ENCODE results near the gene SPACA9.

Gene SPACA9

DNA sequence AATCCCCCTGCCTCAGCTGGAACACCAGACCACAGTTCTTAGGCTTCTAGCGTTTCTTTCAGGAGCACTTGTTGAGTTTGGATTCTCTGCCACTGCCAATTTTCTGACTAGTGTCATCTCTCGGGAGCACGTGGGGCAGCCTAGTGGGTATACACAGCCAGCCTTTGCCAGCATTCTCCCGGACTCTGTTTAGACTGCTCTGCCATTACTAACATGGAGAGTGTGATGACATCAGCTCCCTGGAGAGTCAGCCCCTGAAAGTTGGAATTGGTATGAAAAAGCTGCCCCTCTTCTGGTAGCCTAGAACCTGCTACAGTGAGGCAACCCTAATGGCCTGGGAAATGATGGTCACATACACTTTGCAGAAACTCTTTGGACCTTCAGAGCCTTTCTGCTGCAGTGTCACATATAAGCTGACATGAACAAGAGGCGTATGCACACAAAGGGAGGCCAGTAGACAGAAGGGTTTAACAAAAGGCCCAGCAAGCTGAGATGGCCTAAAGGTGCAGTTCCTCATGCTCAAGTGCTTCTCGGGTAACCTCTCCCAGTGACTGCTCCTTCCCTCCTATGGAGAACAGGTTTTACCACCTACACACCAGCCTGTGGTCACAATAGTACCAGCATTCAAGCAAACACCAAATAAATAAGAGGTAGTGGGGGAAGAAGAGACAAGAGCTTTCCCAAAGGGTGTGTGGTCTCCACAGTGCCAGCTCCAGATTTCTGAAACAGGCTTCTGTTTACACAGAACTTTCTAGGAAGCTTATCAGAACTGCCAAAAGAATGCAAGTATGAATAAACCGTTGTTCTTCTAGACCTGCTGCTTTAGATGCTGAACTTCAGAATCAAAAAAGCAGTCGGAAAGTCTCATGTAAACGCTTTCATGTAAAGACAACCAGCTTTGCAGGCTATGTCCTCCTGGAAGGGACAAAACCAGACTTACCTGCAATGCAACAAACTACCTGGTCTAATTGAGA lies 16.5 kb downstream of the SPACA9 start:
- no peak for DNase-seq

DNA sequence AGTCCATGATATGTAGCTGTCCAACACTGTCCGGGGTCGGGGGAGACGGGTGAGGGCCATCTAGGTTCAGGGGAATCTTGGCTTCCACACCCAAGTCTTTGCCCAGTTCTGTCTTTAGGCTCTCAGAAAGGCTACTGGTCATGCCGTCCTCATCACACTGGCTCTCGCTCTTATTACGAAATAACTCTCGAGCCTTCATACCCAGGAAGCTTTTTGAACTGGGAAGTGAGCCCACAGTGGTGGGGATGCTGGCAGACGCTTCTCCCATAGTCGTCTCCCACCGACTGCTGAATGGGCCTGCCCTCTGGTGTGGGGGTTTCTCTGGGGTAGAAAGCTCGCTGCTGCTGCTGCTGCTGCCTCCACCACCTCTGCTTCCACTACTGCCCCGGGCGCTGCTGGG lies 17.6 kb downstream of the SPACA9 start:
- DNase-seq: no peak

DNA sequence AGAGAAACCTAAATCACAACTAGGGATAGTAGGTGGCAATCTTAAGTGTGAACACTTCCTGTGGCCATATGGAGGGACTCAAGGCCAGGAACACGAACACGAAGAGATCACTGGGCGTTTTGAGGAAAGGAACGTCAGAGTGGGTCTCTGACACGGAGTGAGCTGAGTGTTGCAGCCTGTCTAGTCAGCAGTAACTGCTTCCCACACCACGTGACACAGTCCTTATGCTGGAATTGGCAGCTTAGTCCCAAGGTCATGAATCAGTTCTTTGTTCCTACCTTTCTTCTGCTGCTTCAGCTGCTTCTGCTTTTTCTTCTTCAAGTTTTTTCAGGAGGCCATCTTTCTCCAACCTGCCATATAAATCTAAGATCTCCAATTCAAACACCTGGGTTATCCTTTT lies 18.2 kb downstream of the SPACA9 start:
- DNase-seq: no peak

DNA sequence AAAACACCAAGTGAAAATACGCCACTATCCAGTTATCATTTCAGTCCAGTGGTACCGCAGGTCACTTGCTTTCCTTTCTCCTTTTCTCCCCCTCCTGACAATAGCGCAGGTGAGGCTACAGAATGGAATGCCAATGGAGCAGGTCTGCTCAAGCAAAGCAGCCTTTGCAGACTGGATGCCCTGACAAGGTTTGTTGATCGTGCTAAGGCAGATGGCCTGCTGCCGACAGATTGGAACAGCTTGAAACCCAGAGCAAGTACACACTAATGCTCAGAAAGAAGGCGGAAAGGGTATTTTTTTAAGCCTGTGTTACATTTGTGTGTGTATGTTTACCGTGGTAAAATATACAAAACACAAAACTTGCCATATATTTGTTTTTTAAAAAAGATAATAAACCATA lies 19.4 kb downstream of the SPACA9 start:
- no peak for DNase-seq

GRCh38 chr9:132901858-132902831 lies 23.4 kb downstream of the SPACA9 start:
- peak; percentile 44 to 76 for DNase-seq

DNA sequence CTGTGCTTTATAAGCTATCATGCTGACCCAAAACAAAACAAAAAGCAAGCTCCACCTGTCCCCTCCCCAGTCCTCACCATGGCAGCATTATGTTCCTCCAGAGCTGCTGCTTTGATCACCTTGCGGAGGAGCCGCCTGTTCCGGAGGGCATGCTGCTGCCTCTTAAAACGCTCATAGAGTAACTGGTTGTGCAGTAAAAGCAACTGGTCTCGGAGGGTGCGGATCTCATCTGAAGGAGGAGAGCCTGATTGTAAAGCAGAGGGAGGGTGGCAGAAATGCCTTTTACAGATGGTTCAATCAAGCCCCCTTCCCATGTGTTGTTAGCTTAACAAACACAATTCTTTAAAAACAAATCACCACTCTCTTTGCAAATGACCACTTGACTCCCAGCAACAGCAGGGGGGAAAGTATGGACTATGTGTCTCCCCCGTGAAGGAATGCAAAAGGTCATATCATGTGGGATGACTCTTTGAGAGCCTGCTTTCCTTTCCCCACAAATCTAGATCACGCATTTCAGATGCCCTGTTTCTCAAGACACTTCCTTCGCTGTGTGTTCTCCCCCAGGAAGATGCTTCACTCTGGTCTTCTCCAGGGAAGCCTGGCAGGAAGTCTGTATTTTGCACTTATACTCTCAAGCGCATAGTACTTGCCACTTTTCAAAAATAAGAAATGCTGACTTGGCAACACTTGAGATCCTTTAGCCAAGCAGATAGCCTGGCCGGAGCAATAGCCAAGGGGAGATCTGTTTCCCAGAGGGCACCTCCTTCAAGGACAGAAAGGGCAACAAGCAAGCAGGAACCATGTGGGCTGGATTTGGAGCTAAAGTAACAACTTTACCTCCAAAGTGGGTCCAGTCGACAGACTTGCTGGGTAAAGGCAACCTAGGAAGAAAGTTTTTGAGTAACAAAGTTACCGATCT lies 25.1 kb downstream of the SPACA9 start:
- no peak for DNase-seq

GRCh38 chr9:132905726-132906125 lies 27.0 kb downstream of the SPACA9 start:
- DNase-seq: no peak

DNA sequence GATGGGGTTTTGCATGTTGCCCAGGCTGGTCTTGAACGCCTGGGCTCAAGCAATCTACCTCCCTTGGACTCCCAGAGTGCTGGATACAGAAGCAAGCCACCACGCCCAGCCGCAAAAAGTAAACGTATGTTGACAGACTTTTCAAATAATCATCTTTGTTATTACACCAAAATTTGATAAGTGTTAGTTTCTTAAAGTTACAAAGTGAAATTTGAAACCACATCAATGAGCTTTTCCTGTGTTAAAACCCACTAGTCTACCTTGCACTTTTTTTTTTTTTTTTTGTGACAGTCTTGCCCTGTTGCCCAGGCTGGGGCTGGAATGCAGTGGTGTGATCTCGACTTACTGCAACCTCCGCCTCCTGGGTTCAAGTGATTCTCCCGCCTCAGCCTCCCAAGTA lies 29.9 kb downstream of the SPACA9 start:
- DNase-seq: no peak

- no peak for DNase-seq
These were observed 30.6 kb downstream of the SPACA9 start for GRCh38 chr9:132909311-132909710.

DNA sequence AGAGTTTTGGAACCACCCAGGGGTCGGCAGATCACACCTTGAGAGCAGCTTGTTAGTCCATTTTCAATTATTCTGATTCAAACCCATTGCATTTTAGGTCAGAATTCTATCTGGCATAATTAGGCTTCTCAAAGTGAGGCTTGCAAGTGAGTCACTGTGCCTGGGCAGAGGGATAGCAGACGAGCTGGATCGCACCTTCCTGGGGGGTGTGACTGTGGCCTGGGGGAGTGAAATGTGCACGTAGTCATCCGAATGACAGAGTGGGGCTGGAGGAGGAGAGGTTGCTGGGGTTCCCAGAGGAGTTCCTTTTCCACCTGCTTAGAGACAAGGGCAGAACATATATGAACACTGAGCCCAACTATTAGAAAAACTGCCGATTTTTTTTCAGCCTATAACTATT lies 31.7 kb downstream of the SPACA9 start:
- DNase-seq: no peak

DNA sequence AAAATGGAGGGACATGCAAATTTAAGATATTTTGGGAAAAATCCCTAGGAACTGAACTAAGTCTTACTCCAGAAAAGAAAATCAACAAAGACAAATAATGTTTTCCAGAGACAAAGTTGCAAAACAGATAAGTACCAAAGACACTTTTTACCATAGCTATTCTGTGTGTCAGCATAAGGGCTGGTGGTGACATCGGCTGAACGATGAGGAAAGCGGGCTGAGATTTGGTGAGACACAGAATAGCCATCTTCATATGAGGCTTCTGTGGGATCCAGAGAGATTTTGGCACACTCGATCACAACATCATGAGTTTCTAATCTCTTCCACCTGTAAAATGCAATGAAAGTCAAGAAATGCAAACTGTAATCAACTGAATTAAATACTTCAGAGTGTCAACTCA lies 33.4 kb downstream of the SPACA9 start:
- no peak for DNase-seq

DNA sequence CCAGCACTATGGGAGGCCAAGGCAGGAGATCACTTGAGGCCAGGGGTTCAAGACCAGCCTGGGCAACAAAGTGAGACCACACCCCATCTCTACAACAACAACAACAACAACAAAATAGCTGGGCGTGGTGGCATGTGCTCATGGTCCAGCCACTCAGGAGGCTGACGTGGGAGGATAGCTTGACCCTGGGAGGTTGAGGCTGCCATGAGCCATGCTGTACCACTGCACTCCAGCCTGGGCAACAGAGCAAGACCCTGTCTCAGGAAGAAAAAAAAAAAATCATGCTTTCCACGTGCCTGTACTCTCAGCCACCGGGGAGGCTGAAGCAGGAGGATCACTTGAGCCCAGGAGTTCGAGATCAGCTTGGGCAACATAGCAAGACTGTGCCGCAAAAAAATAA lies 36.2 kb downstream of the SPACA9 start:
- no peak for DNase-seq

GRCh38 chr9:132919614-132920268 lies 41.0 kb downstream of the SPACA9 start:
- no peak for DNase-seq

DNA sequence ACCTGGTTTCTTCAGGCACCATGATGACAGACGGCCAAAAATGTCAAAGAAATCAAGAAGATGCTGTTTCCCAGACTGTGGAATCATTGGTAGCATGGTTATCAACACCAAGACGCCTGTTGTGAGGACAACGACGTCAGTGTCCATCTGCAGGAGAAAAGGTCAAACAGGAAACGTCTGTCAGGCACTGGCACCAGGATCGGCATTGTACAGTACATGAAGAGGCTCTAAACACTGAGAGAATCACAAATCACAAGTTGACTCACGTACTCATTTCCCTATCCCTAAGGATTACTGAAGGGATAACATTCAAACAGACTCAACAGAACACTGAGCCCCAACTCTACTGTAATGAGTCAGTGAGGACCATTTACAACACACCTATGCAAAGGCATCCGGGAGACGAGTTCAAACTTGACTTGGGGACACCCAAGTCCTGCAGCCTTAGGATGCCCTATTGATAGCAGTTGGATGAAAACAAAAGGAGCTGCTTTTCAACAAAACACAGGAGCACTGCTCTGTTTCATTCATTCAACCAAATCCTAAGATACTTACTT lies 44.7 kb downstream of the SPACA9 start:
- DNase-seq: no peak

- DNase-seq: no peak
These were observed 49.0 kb downstream of the SPACA9 start for GRCh38 chr9:132927704-132928103.

DNA sequence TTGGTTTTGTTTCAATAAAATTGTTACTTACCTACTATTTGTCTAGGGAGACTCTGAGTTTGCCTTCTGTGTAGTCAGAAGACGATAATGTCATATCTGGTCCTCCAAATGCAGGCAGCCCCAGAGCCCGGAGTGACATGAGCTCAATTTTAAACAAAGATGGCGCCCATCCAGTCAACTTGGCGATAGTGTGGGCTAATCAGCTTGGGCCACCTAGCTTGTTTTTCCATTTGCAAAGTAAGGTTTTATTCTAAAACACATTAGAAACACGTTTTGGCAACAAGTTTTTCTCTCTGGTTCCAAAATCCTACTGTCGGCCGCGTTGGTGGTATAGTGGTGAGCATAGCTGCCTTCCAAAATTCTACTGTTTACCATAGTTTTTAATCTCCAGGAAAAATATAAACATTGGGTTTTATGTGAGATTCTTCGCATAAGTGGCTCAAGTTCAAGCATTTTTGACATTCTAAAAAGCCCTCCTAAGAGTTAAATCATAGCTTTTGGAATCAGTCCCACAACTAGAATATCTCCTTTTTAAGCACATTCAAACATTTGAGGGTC lies 52.6 kb downstream of the SPACA9 start:
- DNase-seq: no peak

GRCh38 chr9:132935026-132935425 lies 56.3 kb downstream of the SPACA9 start:
- no peak for DNase-seq

DNA sequence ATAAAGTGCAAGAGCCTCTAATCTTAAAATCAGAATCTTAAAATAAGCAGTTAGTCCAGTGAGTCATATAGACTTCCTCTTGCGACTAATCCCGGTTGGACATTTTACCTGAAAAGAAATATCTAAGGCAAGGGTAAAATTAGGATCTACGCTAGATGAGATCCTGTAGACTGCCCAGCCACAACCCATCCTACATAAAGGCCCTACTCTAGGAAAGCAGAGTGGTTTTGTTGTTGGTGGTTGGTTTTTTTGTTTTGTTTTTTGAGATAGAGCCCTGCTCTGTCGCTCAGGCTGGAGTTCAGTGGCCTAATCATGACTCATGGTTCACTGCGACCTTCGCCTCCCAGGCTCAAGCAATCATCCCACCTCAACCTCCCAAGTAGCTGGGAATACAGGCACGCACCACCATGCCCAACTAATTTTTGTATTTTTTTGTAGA lies 58.8 kb downstream of the SPACA9 start:
- DNase-seq: no peak

GRCh38 chr9:132939169-132939568 lies 60.5 kb downstream of the SPACA9 start:
- no peak for DNase-seq

Data from activated CD4-positive, alpha-beta T cell treated with anti-CD3 and anti-CD28 coated beads for 4 hours (primary cell).